ENCODE results near the gene SNX32. TPM values are rescaled to one million over a fixed set of nuclear protein-coding genes. Genes with fewer than 3 reads are reported as not detected.
A peak's percentile ranks its signal among the peaks of the same experiment; 100 is the strongest.

SNX32 gene
- total and polyA plus RNA-seq, 2 of the 13 experiments (the other 11 are each of a cell fraction or from before 2014, with no cell fraction given): 0.09 to 0.34 TPM

DNA sequence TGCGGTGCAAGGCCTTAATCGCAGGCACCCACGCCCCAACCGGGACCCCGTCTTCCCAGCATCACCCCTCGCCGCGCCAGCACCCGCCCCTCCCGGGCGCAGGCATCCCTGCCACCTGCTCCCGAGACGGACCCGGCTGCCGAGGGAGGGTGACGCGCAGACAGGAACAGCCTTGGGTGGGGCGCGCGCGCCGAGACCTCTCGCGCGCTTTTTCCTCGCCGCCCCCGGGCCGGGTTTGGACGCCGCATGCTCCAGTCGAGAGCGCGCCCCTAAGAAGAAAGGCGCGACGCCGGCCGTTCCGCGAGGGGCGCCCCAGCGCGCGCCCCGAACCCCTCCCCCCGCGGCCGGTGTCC is 23.7 kb downstream of the SNX32 start (continued):
- TF ChIP-seq ZFP90 (CRISPR knock-in tag; IDR thresholded peaks at IDR 0.05; ENCODE audit: borderline replicate concordance) (peak; percentile 6; the same call in 1 of the 2 replicates), ZFP82 (CRISPR knock-in tag; IDR thresholded peaks at IDR 0.05; ENCODE audit: borderline replicate concordance) (peak; percentile 80; the same call in 1 of the 2 replicates), ZNF629 (CRISPR knock-in tag; conservative IDR thresholded peaks at IDR 0.05) (0 out of 2 replicates have a peak, but pooled peaks have one; percentile 2), REL (CRISPR knock-in tag; conservative IDR thresholded peaks at IDR 0.05) (0 out of 2 replicates have a peak, but pooled peaks have one; percentile 11), ZNF670 (CRISPR knock-in tag; IDR thresholded peaks at IDR 0.05; ENCODE audit: borderline replicate concordance) (0 out of 2 replicates have a peak, but pooled peaks have one; percentile 16), ONECUT2 (CRISPR knock-in tag; IDR thresholded peaks at IDR 0.05) (no peak), ZNF781 (CRISPR knock-in tag; IDR thresholded peaks at IDR 0.05; ENCODE audit: borderline replicate concordance, not compliant biosample characterization) (no peak), REXO4 (CRISPR knock-in tag; IDR thresholded peaks at IDR 0.05; ENCODE audit: borderline replicate concordance) (no peak), PCBP2 (optimal IDR thresholded peaks at IDR 0.05; ENCODE audit: low read depth, low read length, poor library complexity, severe bottlenecking) (no peak), GZF1 (CRISPR knock-in tag; IDR thresholded peaks at IDR 0.05) (0 out of 2 replicates have a peak, but pooled peaks have one; percentile 22), ZNF33A (CRISPR knock-in tag; IDR thresholded peaks at IDR 0.05; ENCODE audit: borderline replicate concordance) (no peak; the same call in 1 of the 2 replicates), ARNT2 (CRISPR knock-in tag; IDR thresholded peaks at IDR 0.05; ENCODE audit: low read depth) (0 out of 2 replicates have a peak, but pooled peaks have one; percentile 4), ZNF709 (CRISPR knock-in tag; IDR thresholded peaks at IDR 0.05) (peak; percentile 61), RBM39 (IDR thresholded peaks at IDR 0.05; ENCODE audit: low read depth, low read length, poor library complexity, severe bottlenecking) (peak; percentile 78), KLF15 (CRISPR knock-in tag; IDR thresholded peaks at IDR 0.05; ENCODE audit: borderline replicate concordance) (0 out of 2 replicates have a peak, but pooled peaks have one; percentile 76)
